HEK293T (cell line): ENCODE results near the gene DZIP1.

ENCODE experiments used
- BHLHE40 ChIP-seq: fragments of 450-650 bp; IDR thresholded peaks from 2 replicates; pipeline ENCODE4 v1.6.1; 2016; ENCODE audit warnings: mild to moderate bottlenecking, moderate library complexity, borderline replicate concordance
- ELF4 ChIP-seq: fragments of 450-650 bp; IDR thresholded peaks from 2 replicates; pipeline ENCODE4 v1.6.1; 2017; ENCODE audit warnings: antibody characterized with exemption
- FOXA1 ChIP-seq: fragments of 450-650 bp; IDR thresholded peaks from 2 replicates; pipeline ENCODE4 v1.6.1; 2016; ENCODE audit warnings: mild to moderate bottlenecking
- FOXK2 ChIP-seq: fragments of 450-650 bp; IDR thresholded peaks from 2 replicates; pipeline ENCODE4 v1.6.1; 2016; ENCODE audit warnings: mild to moderate bottlenecking
- FOXM1 ChIP-seq: fragments of 450-650 bp; IDR thresholded peaks from 2 replicates; pipeline ENCODE4 v1.6.1; 2017; ENCODE audit warnings: mild to moderate bottlenecking, borderline replicate concordance
- HDGF ChIP-seq: fragments of 450-650 bp; IDR thresholded peaks from 2 replicates; pipeline ENCODE4 v1.6.1; 2017; ENCODE audit warnings: antibody characterized with exemption, borderline replicate concordance
- LEF1 ChIP-seq: fragments of 450-650 bp; IDR thresholded peaks from 2 replicates; pipeline ENCODE4 v1.6.1; 2017; ENCODE audit warnings: mild to moderate bottlenecking, borderline replicate concordance
- NFRKB ChIP-seq: fragments of 450-650 bp; IDR thresholded peaks from 2 replicates; pipeline ENCODE4 v1.6.1; 2016; ENCODE audit warnings: mild to moderate bottlenecking, moderate library complexity
- PKNOX1 ChIP-seq: fragments of 450-650 bp; IDR thresholded peaks from 2 replicates; pipeline ENCODE4 v1.6.1; 2016
- SP1 ChIP-seq: fragments of 450-650 bp; IDR thresholded peaks from 2 replicates; pipeline ENCODE4 v1.6.1; 2017
- SUZ12 ChIP-seq: fragments of 450-650 bp; IDR thresholded peaks from 2 replicates; pipeline ENCODE4 v1.6.1; 2016; ENCODE audit warnings: mild to moderate bottlenecking
- TARDBP ChIP-seq: fragments of 450-650 bp; IDR thresholded peaks from 2 replicates; pipeline ENCODE4 v1.6.1; 2016
- ZNF384 ChIP-seq: fragments of 450-650 bp; IDR thresholded peaks from 2 replicates; pipeline ENCODE4 v1.6.1; 2016

GRCh38 chr13:95588721-95589120 lies 55.8 kb downstream of the DZIP1 start:
- no peak for TF ChIP-seq HDGF
- no peak for TF ChIP-seq ELF4
- no peak for TF ChIP-seq SP1
- no peak for TF ChIP-seq SUZ12
- TF ChIP-seq FOXA1, result no peak
- TF ChIP-seq LEF1, result no peak
- no peak for TF ChIP-seq TARDBP
- TF ChIP-seq FOXM1, result no peak
- no peak for TF ChIP-seq BHLHE40
- TF ChIP-seq FOXK2, result no peak
- no peak for TF ChIP-seq NFRKB
- no peak for TF ChIP-seq PKNOX1
- TF ChIP-seq ZNF384, result no peak
